GM12891 (cell line): ENCODE results near the gene KIF21B.

ENCODE experiments used
- DNase-seq: peaks from one replicate; pipeline ENCODE4 v3.0.0; 2011; ENCODE audit warnings: low spot score; ENCODE audit not compliant: insufficient read length
- FAIRE-seq: peaks from 2 replicates; lab custom pipeline; 2011; peaks lifted over from hg19 to GRCh38; lab: Jason Lieb, UNC
- PAX5 ChIP-seq: IDR thresholded peaks from 2 replicates; pipeline ENCODE4 v1.6.1; 2011; ENCODE audit warnings: low read length, moderate library complexity, mild to moderate bottlenecking; ENCODE audit not compliant: insufficient read depth, severe bottlenecking
- POLR2A ChIP-seq: IDR thresholded peaks from 2 replicates; pipeline ENCODE4 v1.6.1; 2011; ENCODE audit warnings: low read depth, low read length, control low read depth
- POLR2AphosphoS5 ChIP-seq: IDR thresholded peaks from 2 replicates; pipeline ENCODE4 v1.6.1; 2011; ENCODE audit warnings: low read depth, low read length, control low read depth
- POU2F2 ChIP-seq: IDR thresholded peaks from 2 replicates; pipeline ENCODE4 v1.6.1; 2011; ENCODE audit warnings: low read depth, mild to moderate bottlenecking, control low read depth, low read length, moderate library complexity
- SPI1 ChIP-seq: IDR thresholded peaks from 2 replicates; pipeline ENCODE4 v1.6.1; 2011; ENCODE audit warnings: low read depth, low read length, control low read depth
- TAF1 ChIP-seq: IDR thresholded peaks from 2 replicates; pipeline ENCODE4 v1.6.1; 2011; ENCODE audit warnings: low read depth, low read length, control low read depth

Gene KIF21B

GRCh38 chr1:201013991-201014815 lies 9.3 kb downstream of the KIF21B start:
- no peak for TF ChIP-seq SPI1
- TF ChIP-seq POLR2A = no peak
- no peak for TF ChIP-seq PAX5
- DNase-seq (no peak), FAIRE-seq (no peak)

- FAIRE-seq = no peak
- no peak for TF ChIP-seq POLR2AphosphoS5
- no peak for TF ChIP-seq SPI1
- TF ChIP-seq TAF1 = no peak
- TF ChIP-seq POU2F2 = no peak
- no peak for TF ChIP-seq POLR2A
- DNase-seq = no peak
Measured at GRCh38 chr1:201013031-201013485, 10.5 kb downstream of the KIF21B start.

GRCh38 chr1:201011616-201012015 lies 11.9 kb downstream of the KIF21B start:
- DNase-seq (no peak), FAIRE-seq (no peak)
- TF ChIP-seq PAX5 = no peak
- TF ChIP-seq TAF1 = no peak
- TF ChIP-seq POU2F2 = no peak
- no peak for TF ChIP-seq POLR2AphosphoS5
- no peak for TF ChIP-seq POLR2A
- no peak for TF ChIP-seq SPI1

GRCh38 chr1:201009962-201010645 lies 13.4 kb downstream of the KIF21B start:
- no peak for TF ChIP-seq POLR2AphosphoS5
- no peak for TF ChIP-seq TAF1
- TF ChIP-seq POLR2A = no peak
- TF ChIP-seq SPI1 = no peak
- TF ChIP-seq PAX5 = no peak
- TF ChIP-seq POU2F2 = no peak
- DNase-seq (no peak), FAIRE-seq (no peak)

- TF ChIP-seq PAX5 (no peak), SPI1 (no peak), POLR2A (no peak), TAF1 (no peak), POU2F2 (no peak), POLR2AphosphoS5 (no peak)
- DNase-seq (no peak), FAIRE-seq (no peak)
Measured at GRCh38 chr1:201008666-201009360, 14.7 kb downstream of the KIF21B start.

- FAIRE-seq (peak; percentile 66), DNase-seq (no peak)
Measured at GRCh38 chr1:201007481-201007880, 16.0 kb downstream of the KIF21B start.

GRCh38 chr1:201006450-201006849 lies 17.1 kb downstream of the KIF21B start:
- TF ChIP-seq SPI1 (no peak), POLR2A (no peak), TAF1 (no peak), POU2F2 (no peak)
- FAIRE-seq (no peak), DNase-seq (no peak)

More at GRCh38 chr1:201007481-201007880, 16.0 kb downstream of the KIF21B start:
- no peak for TF ChIP-seq POLR2A

GRCh38 chr1:201004732-201005131 lies 18.8 kb downstream of the KIF21B start:
- no peak for TF ChIP-seq POLR2AphosphoS5
- no peak for TF ChIP-seq POLR2A
- no peak for TF ChIP-seq POU2F2
- TF ChIP-seq TAF1 = no peak
- no peak for TF ChIP-seq PAX5
- no peak for TF ChIP-seq SPI1
- DNase-seq (no peak), FAIRE-seq (no peak)

- TF ChIP-seq SPI1 (no peak), TAF1 (no peak), POU2F2 (no peak), PAX5 (no peak), POLR2AphosphoS5 (no peak), POLR2A (no peak)
- no peak for FAIRE-seq
- no peak for DNase-seq
Measured at GRCh38 chr1:201004154-201004553, 19.4 kb downstream of the KIF21B start.
